Hematopoietic multipotent progenitor cell treated with erythropoietin and hydrocortisone succinate and interleukin-3 and kit ligand, for 15 days (in vitro differentiated cells): Measurements from ENCODE around the gene HUNK.

Experiments
- DNase-seq: peaks from one replicate; pipeline ENCODE4 v3.0.0-alpha.2; 2015; ENCODE audit warnings: low spot score

Gene HUNK

GRCh38 chr21:31959881-31960280 is 87.1 kb downstream of the HUNK start:
- DNase-seq, result no peak

- no peak for DNase-seq
These were observed 88.2 kb downstream of the HUNK start for GRCh38 chr21:31961027-31961426.

- no peak for DNase-seq
These were observed 88.9 kb downstream of the HUNK start for GRCh38 chr21:31961704-31962103.

DNA sequence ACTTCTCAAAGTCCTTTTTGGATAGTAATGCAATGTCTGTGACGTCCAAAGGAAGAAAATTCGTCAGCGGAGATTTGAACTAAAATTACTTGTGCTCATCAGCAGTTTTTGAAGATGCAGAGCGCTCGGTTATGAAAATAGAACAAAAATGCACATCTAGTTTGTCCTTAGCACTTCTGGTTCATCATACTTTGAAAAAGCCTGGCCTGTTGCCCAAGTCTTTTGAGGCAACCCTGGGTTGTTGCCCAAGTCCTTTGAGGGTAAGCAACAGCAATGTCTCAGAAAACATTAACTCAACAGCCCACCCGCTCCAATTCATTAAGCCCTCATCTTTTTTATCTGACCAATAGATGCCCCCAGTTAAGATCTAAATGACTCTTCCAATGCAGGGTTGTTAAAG is 91.9 kb downstream of the HUNK start:
- DNase-seq, result no peak

- no peak for DNase-seq
These were observed 94.5 kb downstream of the HUNK start for GRCh38 chr21:31967334-31967733.

DNA sequence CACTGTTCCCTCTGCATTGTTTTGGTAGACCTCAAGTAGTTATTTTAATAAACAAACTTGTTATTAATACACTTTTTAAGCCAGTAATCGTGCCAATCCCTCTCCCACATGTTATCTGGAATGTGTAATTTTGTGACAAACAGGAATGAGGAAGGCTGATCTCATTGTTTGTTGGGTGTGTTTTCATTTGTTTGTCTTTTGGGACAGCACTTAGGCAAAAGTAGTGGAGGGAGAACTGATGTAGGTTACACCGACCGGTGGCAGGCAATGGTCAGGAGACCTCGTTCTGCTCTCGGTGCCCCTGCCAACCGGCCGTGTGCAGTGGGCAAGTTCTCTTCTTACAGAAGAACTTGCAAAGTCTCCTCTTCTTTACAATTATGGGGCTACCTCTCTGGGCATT is 99.8 kb downstream of the HUNK start:
- no peak for DNase-seq

DNA sequence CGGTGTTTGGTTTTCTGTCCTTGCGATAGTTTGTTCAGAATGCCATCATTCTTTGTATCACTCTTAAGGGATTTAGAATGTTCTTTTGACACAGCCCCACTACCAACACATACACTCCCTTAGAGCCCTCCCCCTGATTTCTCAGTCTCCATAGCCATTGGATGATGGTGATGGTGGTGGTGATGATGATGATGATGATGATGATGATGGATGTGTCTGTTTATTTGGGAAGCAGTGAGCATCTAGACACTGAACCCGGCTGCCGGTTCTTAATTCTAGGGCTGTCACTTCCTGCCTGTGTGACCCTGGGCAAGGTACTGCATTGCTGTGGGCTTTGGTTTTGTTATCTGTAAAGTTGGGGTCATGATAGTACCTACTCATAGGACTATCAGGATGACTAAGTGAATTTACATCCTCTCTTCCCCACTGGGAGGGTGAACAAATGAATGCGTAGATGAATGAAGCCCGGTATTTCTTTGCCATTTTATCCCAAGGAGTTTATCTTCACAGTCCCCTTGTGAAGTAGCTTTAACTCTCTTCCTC is 100.7 kb downstream of the HUNK start:
- no peak for DNase-seq

DNA sequence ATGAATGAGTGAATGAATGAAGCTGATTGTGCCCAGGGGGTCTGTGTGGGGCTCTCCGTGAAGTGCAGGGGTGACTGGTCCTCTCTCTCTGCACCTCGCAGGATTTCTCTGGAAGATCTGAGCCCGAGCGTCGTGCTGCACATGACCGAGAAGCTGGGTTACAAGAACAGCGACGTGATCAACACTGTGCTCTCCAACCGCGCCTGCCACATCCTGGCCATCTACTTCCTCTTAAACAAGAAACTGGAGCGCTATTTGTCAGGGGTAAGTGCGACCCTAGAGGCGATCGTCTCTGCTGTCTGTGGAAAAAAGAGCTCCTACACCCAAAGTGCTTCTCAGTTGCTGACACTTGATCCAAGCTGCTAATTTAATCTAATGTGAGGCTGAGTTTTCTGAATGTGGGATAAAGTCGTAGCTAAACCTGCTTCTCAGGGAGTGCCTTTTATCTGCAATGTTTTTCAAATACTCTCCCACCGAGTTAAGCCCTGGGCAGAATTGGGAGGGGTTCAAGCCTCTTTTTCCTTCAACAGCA is 101.7 kb downstream of the HUNK start:
- DNase-seq, result no peak

DNA sequence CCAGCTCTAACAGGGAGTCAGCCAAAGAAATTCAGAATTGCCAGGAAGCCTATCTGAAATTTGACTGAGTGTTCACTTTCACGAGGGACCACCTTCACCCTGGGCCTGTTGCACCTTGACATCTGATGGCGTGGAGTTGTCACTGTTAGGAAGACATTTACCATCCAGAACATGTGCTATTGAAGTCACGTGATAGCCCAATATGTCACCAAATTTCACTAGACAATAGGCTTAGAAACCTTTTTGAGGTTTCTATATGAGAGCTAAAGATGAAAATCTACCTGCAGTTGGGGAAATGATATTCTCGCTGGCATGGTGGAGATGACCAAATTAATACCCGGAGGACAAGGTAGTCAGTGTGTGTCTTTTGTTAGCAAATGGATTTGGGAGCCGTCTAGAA is 102.7 kb downstream of the HUNK start:
- no peak for DNase-seq

DNA sequence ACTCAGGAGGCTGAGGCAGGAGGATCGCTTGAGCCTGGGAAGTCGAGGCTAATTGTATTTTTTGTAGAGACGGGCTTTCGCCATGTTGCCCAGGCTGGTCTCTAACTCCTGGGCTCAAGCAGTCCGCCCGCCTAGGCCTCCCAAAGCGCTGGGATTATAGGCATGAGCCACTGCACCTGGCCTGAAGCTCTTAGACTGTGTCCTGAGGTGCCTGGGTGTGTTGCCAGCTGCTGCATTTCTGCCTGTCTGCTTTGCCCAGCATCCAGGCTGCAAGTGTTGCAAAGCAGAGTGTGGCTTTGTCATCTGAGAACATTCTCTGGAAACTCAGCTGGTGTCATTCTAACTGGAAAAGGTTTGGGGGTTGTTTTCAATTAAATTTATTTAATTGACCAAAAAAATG is 105.0 kb downstream of the HUNK start:
- DNase-seq, result no peak

DNA sequence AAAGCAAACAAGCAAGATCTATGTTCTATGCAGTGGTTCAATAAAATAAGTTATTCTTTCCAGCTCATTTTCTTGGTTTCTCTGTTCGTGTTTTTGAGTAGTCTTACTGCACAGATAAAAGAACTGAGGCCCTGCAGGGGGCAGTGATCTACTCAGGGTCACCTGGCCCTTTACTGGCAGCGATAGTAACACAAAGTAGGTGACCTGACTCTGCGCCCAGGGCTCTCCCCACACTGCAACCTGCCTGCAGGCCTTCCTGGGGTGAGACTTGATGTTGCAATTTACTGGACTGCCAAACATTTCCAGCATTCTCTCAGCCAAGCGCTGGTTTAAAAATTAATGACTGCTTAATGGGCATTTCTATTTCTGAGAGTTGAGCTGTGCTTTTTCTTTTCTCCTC is 110.3 kb downstream of the HUNK start:
- DNase-seq, result no peak

DNA sequence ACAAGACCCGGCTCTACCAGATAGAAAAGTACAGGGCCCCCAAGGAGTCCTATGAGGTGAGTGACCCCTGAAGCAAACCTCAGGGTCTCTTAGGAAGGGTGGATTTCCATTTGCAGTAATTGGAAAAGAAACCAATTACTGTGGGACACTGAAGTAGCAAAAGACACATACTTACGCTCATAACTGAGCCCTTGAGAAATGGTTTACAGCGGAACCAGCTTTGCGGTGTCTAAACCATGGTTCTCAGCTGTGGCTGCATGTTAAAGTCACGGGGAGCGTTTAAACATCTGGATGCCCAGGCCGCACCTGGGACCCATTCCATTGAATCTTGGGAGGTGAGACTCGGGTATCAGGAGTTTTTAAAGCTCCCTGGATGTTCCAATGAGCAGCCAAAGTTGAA is 110.7 kb downstream of the HUNK start:
- DNase-seq, result no peak

GRCh38 chr21:31985398-31985797 is 112.6 kb downstream of the HUNK start:
- DNase-seq, result no peak

DNA sequence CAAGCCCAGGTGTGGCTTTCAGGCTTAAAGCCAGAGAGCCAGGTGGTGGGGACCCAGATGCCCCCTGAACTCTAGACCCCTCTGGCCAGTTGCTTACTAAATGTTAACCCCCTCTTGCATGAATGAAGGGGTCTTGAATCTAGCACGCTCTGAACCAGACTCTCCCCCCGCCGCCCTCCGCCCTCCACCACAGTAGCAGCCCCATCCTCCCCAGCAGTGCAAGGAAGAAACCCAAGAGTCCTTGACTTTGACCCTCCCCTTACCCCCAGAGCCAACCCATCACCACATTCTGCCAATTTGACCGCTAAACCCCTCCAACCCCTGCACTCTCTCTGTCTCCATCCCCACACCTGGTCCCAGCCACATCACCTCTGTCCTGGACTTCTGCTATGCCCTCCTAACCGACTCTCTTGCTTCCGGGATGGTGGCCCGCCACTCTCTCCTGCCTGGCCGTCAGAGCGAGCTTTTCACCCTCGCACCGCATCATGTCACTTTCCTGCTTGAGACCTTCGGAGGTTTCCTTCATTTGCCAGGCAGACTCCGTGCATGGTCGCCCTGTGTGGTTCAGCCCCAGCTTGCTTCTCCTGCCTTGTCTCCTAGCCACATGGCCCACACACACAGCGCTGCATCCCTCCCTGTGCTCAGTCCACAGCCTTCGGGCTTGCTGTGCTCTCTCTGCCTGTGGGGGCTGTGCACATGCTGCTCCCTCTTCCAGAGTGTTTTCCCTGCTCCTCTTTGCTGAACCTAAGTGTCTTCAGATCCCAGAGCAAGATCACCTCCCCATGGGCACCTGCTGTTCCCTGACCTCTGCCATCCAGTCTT is 113.4 kb downstream of the HUNK start:
- no peak for DNase-seq

DNA sequence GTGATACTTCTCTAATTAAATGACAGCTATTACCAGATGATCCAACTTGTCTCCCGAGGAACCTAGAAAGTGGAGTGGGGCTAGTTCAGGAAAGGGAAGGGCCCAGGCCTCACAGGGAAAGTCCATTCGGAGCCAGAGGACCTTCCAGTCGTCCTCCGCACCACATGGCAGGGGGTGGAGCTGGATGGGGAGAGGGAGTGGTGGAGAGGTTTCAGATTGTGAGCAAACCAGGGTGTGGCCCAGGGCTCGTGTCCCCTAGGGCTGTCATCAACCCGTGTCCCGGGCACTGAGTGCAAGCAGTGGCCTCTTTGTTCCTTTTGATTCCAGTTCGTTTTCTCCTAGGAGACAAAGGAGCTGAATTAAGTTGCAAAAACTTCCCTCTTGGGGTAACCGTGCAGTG is 114.9 kb downstream of the HUNK start:
- no peak for DNase-seq

- DNase-seq, result no peak
These were observed 115.9 kb downstream of the HUNK start for GRCh38 chr21:31988492-31989290.

DNA sequence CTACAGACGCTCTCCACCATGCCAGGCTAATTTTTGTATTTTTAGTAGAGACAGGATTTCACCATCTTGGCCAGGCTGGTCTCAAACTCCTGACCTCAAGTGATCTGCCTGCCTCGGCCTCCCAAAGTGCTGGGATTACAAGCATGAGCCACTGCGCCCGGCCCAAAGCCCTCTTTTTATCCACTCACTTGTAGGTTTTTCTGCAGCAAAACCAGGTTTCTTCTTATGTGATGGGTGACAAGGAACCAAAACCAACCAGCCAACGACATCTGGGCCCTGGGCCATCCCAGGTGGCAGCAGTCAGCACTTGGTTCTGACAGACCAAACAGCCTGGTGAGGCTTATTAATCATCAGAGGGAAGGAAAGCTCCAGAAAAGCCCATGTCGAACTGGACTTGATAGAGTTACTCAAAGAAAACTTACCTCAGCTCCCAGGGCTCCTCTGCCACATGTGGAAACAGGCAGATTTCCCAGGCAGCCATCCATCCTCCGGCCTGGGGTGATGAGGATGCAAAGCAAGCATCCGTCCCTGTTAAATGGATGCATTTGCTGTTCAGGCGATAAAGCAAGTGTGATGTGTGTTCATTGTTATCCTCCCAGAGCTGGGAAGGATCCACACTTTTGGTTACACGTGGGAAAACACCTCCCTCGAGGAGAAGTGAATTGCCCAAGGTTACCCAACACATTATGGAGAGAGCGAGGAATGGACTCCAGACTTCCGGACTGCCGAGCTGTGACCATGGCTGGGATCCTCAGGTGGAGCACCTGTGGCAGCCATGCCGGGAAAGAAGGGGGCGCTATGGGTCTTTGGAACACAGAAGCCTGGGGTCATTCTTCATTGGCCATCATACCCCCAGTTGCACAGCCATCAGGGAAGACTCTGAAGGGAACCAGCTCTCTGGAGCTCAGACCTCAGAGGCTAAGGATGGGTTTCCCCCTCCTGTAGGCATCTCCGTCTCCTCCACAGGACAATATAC is 118.8 kb downstream of the HUNK start:
- DNase-seq, result no peak

DNA sequence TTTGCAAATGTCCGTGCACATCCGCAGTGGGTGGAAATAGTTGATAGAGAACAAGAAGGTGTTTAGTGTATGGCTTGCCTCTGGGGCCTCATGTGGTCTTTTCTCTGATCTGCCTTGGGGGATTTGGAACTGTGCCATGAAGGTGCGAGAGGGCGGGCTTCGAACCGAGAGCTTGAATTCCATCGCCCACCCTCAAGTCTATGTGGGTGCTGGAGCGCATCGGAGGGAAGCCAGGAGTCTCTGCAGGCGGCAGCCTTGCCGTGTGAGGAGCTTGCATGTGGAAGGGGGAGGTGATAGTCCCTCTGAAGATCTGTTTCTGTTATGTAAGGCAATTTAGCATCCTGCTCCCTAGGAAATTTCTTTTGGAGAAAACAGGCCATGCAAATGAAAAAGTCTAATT is 119.6 kb downstream of the HUNK start:
- DNase-seq, result no peak

GRCh38 chr21:31993826-31994825 is 121.3 kb downstream of the HUNK start:
- DNase-seq, result no peak

GRCh38 chr21:31997191-31997590 is 124.4 kb downstream of the HUNK start:
- DNase-seq, result no peak
